Measurements from ENCODE around the gene EVPL.

GRCh38 chr17:75970626-75971025, 56.5 kb downstream of the EVPL start:
- no peak for TF ChIP-seq POLR2A (IDR thresholded peaks at IDR 0.05; ENCODE audit: low read depth, low read length)
- no peak for TF ChIP-seq CTCF (IDR thresholded peaks at IDR 0.05; ENCODE audit: extremely low read depth in 1 of 2, insufficient read depth in 1 of 2, low read depth in 1 of 2, low read length in 2 of 2)
- no peak for TF ChIP-seq MYC (IDR thresholded peaks at IDR 0.05; ENCODE audit: low read depth, low read length)
- TF ChIP-seq POLR2AphosphoS5 (IDR thresholded peaks at IDR 0.05; ENCODE audit: insufficient read depth, low read depth, low read length), result no peak
- no peak for TF ChIP-seq MAX (IDR thresholded peaks at IDR 0.05; ENCODE audit: insufficient read depth, insufficient read length)
- no peak for TF ChIP-seq FOS (IDR thresholded peaks at IDR 0.05; ENCODE audit: borderline replicate concordance, insufficient read depth, low read length)
- no peak for TF ChIP-seq EZH2 (IDR thresholded peaks at IDR 0.05; ENCODE audit: borderline replicate concordance, low read depth, low read length, severe bottlenecking)
